Activated B cell treated with CpG ODN at 0.5 μM for 24 hours (primary cell): ENCODE data around the gene GJA4. TPM values are rescaled to one million over a fixed set of nuclear protein-coding genes. Genes with fewer than 3 reads are reported as not detected.
"Not testable (repeated sequence)": the region's sequence is repeated elsewhere in the genome, so short reads cannot be mapped to it uniquely, and the experiment has no call there.

Source experiments
- ATAC-seq: fragments of 200-7000 bp; cut with Tn5 transposase; one replicate; pipeline ENCODE4 v1.10.0; 2021; ENCODE audit warnings: low read depth, mild to moderate bottlenecking, moderate library complexity
- CTCF ChIA-PET: fragments of 350-600 bp; sonication (Branson Sonifier 250); formaldehyde crosslinking; loops from one replicate; lab custom pipeline; 2021; ENCODE audit warnings: antibody characterized with exemption; lab: Charles Lee
- POLR2A ChIA-PET: fragments of 350-600 bp; sonication (Branson Sonifier 250); formaldehyde crosslinking; loops from one replicate; lab custom pipeline; 2021; ENCODE audit warnings: antibody characterized with exemption; lab: Charles Lee
- DNase-seq: peaks from one replicate; pipeline ENCODE4 v3.0.0; 2022
- H3K27ac Mint-ChIP-seq: one replicate; pipeline ENCODE4 v1.8.0; 2020; ENCODE audit warnings: mixed read lengths
- H3K27me3 Mint-ChIP-seq: one replicate; pipeline ENCODE4 v1.8.0; 2021; ENCODE audit warnings: mixed read lengths
- H3K36me3 Mint-ChIP-seq: one replicate; pipeline ENCODE4 v1.8.0; 2021; ENCODE audit warnings: low read depth, mixed read lengths
- H3K4me1 Mint-ChIP-seq: one replicate; pipeline ENCODE4 v1.8.0; 2021; ENCODE audit warnings: mixed read lengths
- H3K4me3 Mint-ChIP-seq: one replicate; pipeline ENCODE4 v1.8.0; 2020; ENCODE audit warnings: mild to moderate bottlenecking, mixed read lengths
- H3K9me3 Mint-ChIP-seq: one replicate; pipeline ENCODE4 v1.8.0; 2020; ENCODE audit warnings: mixed read lengths
- intact Hi-C: fragments of 100-400 bp; cut with micrococcal nuclease; formaldehyde crosslinking; loops from one replicate; pipeline ENCODE4 v1.15.1; 2024
- total RNA-seq: library from RNA; stranded (reverse); gene quantifications from 2 replicates; pipeline ENCODE4 v1.2.3, GENCODE V29; 2022
- TF ChIP-seq, protein P1 (sequence below): fragments of 200-600 bp; IDR thresholded peaks from one replicate; pipeline ENCODE4 v1.8.0; 2022; ENCODE audit warnings: antibody characterized with exemption, mild to moderate bottlenecking

GJA4 gene
- total RNA-seq, 1 donor from 2014 or later: not detected

DNA sequence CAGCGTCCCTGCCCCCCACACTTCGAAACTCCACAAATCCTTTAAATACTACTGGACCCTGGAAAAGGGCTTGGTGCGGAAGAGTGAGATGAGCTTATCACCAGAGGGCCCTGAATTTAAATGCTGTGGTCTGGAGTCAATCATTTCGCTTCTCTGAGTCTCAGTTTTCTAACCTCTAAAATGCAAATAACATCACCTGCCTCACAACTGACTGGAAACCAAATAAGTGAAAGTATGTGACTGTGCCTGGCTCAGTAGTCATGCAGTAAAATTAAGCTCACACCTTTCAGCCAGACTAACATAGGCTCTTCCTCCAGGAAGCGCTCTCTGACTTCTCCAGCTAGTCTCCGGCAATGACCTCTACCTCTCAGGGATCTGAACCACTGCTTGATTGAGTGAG, 4.2 kb downstream of the GJA4 start:
- Mint-ChIP-seq H3K4me1 (peaks cover 20% of the 10 kb centered on the region), H3K27me3 (peaks cover 15% of the 10 kb centered on the region), H3K4me3 (no peak overlapping the region), H3K27ac (no peak overlapping the region), H3K36me3 (no peaks in the 10 kb centered on the region), H3K9me3 (no peaks in the 10 kb centered on the region)
- ATAC-seq (peak; percentile 28), DNase-seq (no peak)
- TF ChIP-seq, protein P1, sequence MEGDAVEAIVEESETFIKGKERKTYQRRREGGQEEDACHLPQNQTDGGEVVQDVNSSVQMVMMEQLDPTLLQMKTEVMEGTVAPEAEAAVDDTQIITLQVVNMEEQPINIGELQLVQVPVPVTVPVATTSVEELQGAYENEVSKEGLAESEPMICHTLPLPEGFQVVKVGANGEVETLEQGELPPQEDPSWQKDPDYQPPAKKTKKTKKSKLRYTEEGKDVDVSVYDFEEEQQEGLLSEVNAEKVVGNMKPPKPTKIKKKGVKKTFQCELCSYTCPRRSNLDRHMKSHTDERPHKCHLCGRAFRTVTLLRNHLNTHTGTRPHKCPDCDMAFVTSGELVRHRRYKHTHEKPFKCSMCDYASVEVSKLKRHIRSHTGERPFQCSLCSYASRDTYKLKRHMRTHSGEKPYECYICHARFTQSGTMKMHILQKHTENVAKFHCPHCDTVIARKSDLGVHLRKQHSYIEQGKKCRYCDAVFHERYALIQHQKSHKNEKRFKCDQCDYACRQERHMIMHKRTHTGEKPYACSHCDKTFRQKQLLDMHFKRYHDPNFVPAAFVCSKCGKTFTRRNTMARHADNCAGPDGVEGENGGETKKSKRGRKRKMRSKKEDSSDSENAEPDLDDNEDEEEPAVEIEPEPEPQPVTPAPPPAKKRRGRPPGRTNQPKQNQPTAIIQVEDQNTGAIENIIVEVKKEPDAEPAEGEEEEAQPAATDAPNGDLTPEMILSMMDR: no peak
- POLR2A ChIA-PET: interaction anchor here (1.1 kb wide), 1 partner anchor 63 kb away, joined by 3 read pairs; the partner anchor contains the start of gene SMIM12
- intact Hi-C loops: no loop called here
- CTCF ChIA-PET: interaction anchor here (1.2 kb wide), 1 partner anchor 9 kb away, joined by 3 read pairs; no protein-coding TSS in a partner anchor

DNA sequence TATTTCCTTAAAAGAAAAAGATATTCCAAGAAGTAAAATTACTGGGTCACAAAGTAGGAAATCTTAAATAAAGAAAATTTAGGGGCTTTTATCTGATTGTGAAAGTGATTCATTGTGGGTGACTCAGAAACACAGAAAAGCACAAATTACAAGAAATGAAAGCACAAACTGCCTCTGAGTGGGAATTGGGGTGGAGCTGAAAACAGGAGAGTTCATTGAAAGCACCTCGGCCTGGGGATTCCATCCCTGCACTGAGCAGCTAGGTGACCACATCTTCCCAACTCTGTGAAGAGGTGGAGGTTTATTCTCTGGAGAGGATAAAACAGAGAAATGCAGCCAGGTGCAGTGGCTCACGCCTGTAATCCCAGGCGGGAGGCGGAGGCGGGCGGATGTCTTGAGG, 7.4 kb downstream of the GJA4 start:
- Mint-ChIP-seq H3K27ac (no peak overlapping the region), H3K27me3 (no peaks in the 10 kb centered on the region), H3K4me3 (no peak overlapping the region), H3K9me3 (peaks cover 6% of the 10 kb centered on the region), H3K36me3 (peaks cover 5% of the 10 kb centered on the region), H3K4me1 (peaks cover 13% of the 10 kb centered on the region)
- DNase-seq: no peak
- ATAC-seq: no peak
- ChIA-PET CTCF (no interaction called here), POLR2A (no interaction called here)
- TF ChIP-seq, protein P1: no peak
- intact Hi-C loops: no loop called here

GRCh38 chr1:34803770-34804169, 11.0 kb downstream of the GJA4 start:
- TF ChIP-seq, protein P1: no peak
- Mint-ChIP-seq H3K4me3 (no peak overlapping the region), H3K4me1 (no peaks in the 10 kb centered on the region), H3K9me3 (peaks cover 6% of the 10 kb centered on the region), H3K36me3 (peaks cover 5% of the 10 kb centered on the region), H3K27me3 (no peaks in the 10 kb centered on the region), H3K27ac (no peak overlapping the region)
- intact Hi-C loops: no loop called here
- ChIA-PET CTCF (interaction anchor here (1.7 kb wide), 1 partner anchor 18 kb away, joined by 4 read pairs; no protein-coding TSS in a partner anchor), POLR2A (no interaction called here)
- no peak for DNase-seq
- no peak for ATAC-seq

DNA sequence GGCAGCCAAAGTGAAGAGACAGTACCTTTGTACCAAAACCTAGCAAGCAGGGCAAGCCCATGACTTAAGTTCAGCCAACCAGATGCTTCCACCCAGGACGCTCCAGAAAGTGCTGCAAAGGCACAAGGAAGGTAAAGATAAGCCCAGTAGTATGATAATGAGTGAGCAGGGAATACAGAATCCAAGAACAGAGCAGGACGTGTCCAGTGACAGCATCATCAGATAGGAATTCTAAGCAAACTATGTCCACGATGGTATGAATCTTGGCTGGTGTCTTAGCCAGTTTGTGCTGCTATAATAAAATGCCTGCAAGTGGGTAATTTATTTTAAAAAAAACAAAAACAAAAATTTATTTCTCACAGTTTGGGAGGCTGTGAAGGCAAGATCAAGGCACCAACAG, 13.6 kb downstream of the GJA4 start:
- Mint-ChIP-seq H3K9me3 (peaks cover 10% of the 10 kb centered on the region), H3K27ac (no peak overlapping the region), H3K36me3 (peaks cover 5% of the 10 kb centered on the region), H3K4me1 (no peaks in the 10 kb centered on the region), H3K4me3 (no peak overlapping the region), H3K27me3 (no peaks in the 10 kb centered on the region)
- ChIA-PET POLR2A (no interaction called here), CTCF (no interaction called here)
- intact Hi-C loops: no loop called here
- ATAC-seq (no peak), DNase-seq (no peak)
- TF ChIP-seq, protein P1: no peak

DNA sequence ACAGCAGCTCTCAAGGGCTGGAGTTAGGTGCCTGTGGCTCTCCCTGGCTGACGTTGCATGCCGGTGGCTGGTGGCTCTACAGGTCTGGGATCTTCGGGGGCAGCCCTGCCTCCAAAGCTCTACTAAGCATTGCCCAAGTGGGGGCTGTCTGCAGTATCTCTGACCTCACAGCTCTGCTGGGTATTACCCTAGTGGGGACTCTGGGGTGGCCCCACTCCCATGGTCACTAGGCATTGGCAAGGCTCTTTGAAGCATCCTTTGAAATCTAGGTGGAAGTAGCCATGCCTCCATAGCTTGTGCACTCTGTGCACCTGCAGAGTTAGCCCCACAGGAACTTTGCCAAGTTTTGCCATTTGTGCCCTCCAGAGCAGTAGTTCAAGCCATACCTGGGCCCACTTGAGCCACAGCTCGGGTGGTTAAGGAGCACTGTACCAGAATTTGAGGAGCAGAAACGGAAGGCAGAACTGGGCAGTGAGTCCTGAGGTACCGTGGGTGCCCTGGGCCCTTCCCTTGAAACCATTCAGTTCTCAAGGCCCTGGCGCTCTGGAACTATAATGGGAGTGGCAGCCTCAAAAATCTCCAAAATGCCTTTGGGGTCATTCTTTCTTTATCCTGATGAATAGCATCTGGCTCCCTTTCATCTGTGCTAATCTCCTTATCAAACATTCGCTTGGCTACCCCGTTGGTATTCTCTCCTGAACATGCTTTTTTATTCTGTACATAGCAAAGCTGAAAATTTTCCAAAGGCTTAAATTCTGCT, 15.4 kb downstream of the GJA4 start:
- CTCF ChIA-PET: no interaction called here
- H3K4me1 Mint-ChIP-seq: no peaks in the 10 kb centered on the region
- ATAC-seq: no peak
- H3K27me3 Mint-ChIP-seq: no peaks in the 10 kb centered on the region
- intact Hi-C loops: no loop called here
- peaks cover 5% of the 10 kb centered on the region for H3K36me3 Mint-ChIP-seq
- TF ChIP-seq, protein P1: no peak
- no peak overlapping the region for H3K27ac Mint-ChIP-seq
- POLR2A ChIA-PET: no interaction called here
- H3K4me3 Mint-ChIP-seq: no peak overlapping the region
- peaks cover 10% of the 10 kb centered on the region for H3K9me3 Mint-ChIP-seq
- DNase-seq: no peak

DNA sequence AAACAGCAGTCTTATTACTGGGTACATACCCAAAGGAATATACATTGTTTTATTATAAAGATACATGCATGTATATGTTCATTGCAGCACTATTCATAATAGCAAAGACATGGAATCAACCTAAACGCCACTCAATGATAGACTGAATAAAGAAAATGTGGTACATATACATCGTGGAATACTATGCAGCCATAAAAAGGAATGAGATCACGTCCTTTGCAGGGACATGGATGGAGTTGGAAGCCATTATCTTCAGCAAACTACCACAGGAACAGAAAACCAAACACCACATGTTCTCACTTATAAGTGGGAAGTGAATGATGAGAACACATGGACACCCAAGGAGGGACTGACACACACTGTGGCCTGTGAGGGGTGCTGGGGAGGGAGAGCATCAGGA, 18.0 kb downstream of the GJA4 start:
- H3K36me3 Mint-ChIP-seq, intact Hi-C loops, H3K27me3 Mint-ChIP-seq, H3K4me3 Mint-ChIP-seq, POLR2A ChIA-PET, ATAC-seq, DNase-seq, H3K9me3 Mint-ChIP-seq, H3K27ac Mint-ChIP-seq, H3K4me1 Mint-ChIP-seq, CTCF ChIA-PET: not testable (repeated sequence)
